ENCODE data around the gene PGM1. TPM values are rescaled to one million over a fixed set of nuclear protein-coding genes. Genes with fewer than 3 reads are reported as not detected.

Gene PGM1
- total RNA-seq, 1 experiment from 2014 or later, result 111 TPM

DNA sequence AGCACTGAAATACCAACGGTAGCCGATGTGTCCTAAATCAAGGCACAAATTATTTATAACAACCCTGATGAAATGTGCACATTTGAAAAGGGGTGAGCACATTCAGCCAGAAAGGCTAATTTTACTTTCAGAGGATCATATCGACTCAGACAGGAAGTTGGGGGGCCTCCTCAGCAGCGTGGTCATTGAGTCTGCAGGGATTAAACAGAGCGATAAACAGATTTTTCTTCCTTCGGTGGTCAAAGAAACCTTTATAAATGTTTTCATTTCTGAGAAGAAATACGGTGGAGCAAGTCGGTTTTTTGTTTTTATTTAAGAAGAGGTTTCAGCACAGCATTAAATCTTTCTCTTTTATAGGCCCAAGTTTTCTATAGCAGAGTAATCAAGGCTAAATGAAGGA is 45.7 kb downstream of the PGM1 start (continued):
- TF ChIP-seq, protein P1, sequence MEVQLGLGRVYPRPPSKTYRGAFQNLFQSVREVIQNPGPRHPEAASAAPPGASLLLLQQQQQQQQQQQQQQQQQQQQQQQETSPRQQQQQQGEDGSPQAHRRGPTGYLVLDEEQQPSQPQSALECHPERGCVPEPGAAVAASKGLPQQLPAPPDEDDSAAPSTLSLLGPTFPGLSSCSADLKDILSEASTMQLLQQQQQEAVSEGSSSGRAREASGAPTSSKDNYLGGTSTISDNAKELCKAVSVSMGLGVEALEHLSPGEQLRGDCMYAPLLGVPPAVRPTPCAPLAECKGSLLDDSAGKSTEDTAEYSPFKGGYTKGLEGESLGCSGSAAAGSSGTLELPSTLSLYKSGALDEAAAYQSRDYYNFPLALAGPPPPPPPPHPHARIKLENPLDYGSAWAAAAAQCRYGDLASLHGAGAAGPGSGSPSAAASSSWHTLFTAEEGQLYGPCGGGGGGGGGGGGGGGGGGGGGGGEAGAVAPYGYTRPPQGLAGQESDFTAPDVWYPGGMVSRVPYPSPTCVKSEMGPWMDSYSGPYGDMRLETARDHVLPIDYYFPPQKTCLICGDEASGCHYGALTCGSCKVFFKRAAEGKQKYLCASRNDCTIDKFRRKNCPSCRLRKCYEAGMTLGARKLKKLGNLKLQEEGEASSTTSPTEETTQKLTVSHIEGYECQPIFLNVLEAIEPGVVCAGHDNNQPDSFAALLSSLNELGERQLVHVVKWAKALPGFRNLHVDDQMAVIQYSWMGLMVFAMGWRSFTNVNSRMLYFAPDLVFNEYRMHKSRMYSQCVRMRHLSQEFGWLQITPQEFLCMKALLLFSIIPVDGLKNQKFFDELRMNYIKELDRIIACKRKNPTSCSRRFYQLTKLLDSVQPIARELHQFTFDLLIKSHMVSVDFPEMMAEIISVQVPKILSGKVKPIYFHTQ (CRISPR knock-in tag; IDR thresholded peaks at IDR 0.05), result no peak
- no peak for TF ChIP-seq FOXJ3 (CRISPR knock-in tag; IDR thresholded peaks at IDR 0.05; ENCODE audit: borderline replicate concordance)
- TF ChIP-seq NR1H2 (CRISPR knock-in tag; IDR thresholded peaks at IDR 0.05), result no peak

DNA sequence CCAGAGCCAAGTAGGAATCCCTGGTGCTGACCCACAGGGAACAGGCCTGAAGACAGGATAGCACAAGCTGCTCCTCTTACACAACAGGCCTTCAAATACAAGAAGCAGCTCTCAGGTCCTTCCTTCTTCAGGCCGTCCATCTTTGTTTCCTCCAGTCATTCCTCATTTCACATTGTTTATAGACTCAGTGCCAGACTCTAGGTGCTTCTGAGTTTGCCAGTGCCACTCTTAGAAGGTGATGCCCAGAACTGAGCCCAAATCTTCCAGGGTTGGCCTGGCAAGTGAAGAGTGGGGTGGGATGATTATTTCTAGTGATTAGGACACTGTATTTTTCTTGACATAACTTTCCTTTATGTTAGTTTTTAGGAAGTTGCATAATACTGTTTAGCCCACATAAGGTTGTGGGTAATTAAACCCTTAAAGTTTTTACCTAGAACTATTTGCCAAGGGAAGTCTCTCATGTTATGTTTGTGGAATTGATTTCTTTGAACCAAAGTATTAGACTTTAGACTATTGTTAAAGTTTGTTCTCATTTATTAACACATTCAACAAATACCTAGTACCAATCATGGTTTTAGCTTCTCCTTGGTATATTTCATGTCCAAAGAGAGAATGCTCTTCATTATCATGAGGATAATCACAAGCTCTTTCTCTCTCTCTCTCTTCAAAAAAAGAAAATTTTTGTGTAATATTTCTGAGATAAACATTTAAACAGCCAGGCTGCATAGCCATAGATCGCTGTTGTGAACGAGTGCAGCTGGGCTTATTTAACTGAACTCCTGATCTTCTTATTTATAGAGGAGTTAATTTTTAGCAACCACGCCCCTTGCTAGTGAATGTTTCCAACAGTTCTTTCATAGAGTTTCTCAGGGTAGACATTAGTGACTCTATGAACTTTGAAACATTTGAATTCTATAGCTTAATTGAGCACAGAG is 47.7 kb downstream of the PGM1 start:
- H3K4me3 Mint-ChIP-seq, result no peak overlapping the region
- H3K27me3 Mint-ChIP-seq (ENCODE audit: low read depth), result no peaks in the 10 kb centered on the region
- no peak overlapping the region for H3K27ac Mint-ChIP-seq
- ATAC-seq (no peak), DNase-seq (ENCODE audit: low spot score) (no peak)
- ChIA-PET CTCF (interaction anchor here (2.0 kb wide), 1 partner anchor 51 kb away, joined by 5 read pairs; no protein-coding TSS in a partner anchor), POLR2A (no interaction called here)
- peaks cover 50% of the 10 kb centered on the region for H3K36me3 Mint-ChIP-seq
- H3K4me1 Mint-ChIP-seq, result peaks cover 3% of the 10 kb centered on the region; the same call in 1 of the 2 replicates
- TF ChIP-seq CREB1 (CRISPR knock-in tag; IDR thresholded peaks at IDR 0.05), result no peak
- TF ChIP-seq, protein P2, sequence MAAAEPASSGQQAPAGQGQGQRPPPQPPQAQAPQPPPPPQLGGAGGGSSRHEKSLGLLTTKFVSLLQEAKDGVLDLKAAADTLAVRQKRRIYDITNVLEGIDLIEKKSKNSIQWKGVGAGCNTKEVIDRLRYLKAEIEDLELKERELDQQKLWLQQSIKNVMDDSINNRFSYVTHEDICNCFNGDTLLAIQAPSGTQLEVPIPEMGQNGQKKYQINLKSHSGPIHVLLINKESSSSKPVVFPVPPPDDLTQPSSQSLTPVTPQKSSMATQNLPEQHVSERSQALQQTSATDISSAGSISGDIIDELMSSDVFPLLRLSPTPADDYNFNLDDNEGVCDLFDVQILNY (CRISPR knock-in tag; IDR thresholded peaks at IDR 0.05), result no peak
- TF ChIP-seq, protein P3, sequence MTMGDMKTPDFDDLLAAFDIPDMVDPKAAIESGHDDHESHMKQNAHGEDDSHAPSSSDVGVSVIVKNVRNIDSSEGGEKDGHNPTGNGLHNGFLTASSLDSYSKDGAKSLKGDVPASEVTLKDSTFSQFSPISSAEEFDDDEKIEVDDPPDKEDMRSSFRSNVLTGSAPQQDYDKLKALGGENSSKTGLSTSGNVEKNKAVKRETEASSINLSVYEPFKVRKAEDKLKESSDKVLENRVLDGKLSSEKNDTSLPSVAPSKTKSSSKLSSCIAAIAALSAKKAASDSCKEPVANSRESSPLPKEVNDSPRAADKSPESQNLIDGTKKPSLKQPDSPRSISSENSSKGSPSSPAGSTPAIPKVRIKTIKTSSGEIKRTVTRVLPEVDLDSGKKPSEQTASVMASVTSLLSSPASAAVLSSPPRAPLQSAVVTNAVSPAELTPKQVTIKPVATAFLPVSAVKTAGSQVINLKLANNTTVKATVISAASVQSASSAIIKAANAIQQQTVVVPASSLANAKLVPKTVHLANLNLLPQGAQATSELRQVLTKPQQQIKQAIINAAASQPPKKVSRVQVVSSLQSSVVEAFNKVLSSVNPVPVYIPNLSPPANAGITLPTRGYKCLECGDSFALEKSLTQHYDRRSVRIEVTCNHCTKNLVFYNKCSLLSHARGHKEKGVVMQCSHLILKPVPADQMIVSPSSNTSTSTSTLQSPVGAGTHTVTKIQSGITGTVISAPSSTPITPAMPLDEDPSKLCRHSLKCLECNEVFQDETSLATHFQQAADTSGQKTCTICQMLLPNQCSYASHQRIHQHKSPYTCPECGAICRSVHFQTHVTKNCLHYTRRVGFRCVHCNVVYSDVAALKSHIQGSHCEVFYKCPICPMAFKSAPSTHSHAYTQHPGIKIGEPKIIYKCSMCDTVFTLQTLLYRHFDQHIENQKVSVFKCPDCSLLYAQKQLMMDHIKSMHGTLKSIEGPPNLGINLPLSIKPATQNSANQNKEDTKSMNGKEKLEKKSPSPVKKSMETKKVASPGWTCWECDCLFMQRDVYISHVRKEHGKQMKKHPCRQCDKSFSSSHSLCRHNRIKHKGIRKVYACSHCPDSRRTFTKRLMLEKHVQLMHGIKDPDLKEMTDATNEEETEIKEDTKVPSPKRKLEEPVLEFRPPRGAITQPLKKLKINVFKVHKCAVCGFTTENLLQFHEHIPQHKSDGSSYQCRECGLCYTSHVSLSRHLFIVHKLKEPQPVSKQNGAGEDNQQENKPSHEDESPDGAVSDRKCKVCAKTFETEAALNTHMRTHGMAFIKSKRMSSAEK (CRISPR knock-in tag; IDR thresholded peaks at IDR 0.05; ENCODE audit: borderline replicate concordance), result no peak
- TF ChIP-seq SP1 (CRISPR knock-in tag; conservative IDR thresholded peaks at IDR 0.05), result no peak
- TF ChIP-seq, protein P4, sequence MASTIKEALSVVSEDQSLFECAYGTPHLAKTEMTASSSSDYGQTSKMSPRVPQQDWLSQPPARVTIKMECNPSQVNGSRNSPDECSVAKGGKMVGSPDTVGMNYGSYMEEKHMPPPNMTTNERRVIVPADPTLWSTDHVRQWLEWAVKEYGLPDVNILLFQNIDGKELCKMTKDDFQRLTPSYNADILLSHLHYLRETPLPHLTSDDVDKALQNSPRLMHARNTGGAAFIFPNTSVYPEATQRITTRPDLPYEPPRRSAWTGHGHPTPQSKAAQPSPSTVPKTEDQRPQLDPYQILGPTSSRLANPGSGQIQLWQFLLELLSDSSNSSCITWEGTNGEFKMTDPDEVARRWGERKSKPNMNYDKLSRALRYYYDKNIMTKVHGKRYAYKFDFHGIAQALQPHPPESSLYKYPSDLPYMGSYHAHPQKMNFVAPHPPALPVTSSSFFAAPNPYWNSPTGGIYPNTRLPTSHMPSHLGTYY (CRISPR knock-in tag; IDR thresholded peaks at IDR 0.05), result no peak
- no peak for TF ChIP-seq ZNF121 (CRISPR knock-in tag; IDR thresholded peaks at IDR 0.05)
- TF ChIP-seq FOXP1 (CRISPR knock-in tag; IDR thresholded peaks at IDR 0.05; ENCODE audit: borderline replicate concordance), result no peak
- H3K9me3 Mint-ChIP-seq, result no peaks in the 10 kb centered on the region

DNA sequence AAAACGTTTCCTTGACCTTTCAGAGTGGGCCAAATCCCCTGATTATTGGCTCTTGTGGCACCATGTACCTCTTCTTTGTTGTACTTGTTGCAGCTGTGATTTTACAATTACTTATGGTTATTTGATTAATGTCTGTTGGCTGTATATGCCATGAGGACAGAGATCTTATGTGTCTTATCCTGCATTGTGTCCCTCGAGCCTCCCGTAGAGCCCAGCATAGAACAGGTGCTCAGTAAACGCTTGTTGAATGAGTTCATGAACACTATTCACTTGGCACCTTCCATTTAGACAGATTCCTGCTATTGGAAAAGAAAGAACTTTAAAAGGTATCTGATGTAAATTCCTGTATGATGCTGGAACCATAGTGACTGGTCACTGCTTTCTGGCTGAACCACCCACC is 48.4 kb downstream of the PGM1 start:
- Mint-ChIP-seq H3K4me1 (peaks cover 4% of the 10 kb centered on the region; the same call in 1 of the 2 replicates), H3K36me3 (peaks cover 46% of the 10 kb centered on the region), H3K4me3 (no peak overlapping the region), H3K27me3 (ENCODE audit: low read depth) (no peaks in the 10 kb centered on the region), H3K9me3 (no peaks in the 10 kb centered on the region), H3K27ac (no peak overlapping the region)
- CTCF ChIA-PET, result interaction anchor here (2.0 kb wide), 1 partner anchor 50 kb away, joined by 5 read pairs; no protein-coding TSS in a partner anchor
- POLR2A ChIA-PET, result no interaction called here
- DNase-seq (ENCODE audit: low spot score) (no peak), ATAC-seq (no peak)
- TF ChIP-seq FOXK1 (CRISPR knock-in tag; IDR thresholded peaks at IDR 0.05) (no peak), CREM (CRISPR knock-in tag; IDR thresholded peaks at IDR 0.05) (no peak), KAT7 (CRISPR knock-in tag; IDR thresholded peaks at IDR 0.05; ENCODE audit: borderline replicate concordance) (no peak), ZNF423 (CRISPR knock-in tag; IDR thresholded peaks at IDR 0.05) (no peak)
- TF ChIP-seq, protein P2 (CRISPR knock-in tag; IDR thresholded peaks at IDR 0.05), result no peak
- TF ChIP-seq, protein P4 (CRISPR knock-in tag; IDR thresholded peaks at IDR 0.05), result no peak
- TF ChIP-seq, protein P5, sequence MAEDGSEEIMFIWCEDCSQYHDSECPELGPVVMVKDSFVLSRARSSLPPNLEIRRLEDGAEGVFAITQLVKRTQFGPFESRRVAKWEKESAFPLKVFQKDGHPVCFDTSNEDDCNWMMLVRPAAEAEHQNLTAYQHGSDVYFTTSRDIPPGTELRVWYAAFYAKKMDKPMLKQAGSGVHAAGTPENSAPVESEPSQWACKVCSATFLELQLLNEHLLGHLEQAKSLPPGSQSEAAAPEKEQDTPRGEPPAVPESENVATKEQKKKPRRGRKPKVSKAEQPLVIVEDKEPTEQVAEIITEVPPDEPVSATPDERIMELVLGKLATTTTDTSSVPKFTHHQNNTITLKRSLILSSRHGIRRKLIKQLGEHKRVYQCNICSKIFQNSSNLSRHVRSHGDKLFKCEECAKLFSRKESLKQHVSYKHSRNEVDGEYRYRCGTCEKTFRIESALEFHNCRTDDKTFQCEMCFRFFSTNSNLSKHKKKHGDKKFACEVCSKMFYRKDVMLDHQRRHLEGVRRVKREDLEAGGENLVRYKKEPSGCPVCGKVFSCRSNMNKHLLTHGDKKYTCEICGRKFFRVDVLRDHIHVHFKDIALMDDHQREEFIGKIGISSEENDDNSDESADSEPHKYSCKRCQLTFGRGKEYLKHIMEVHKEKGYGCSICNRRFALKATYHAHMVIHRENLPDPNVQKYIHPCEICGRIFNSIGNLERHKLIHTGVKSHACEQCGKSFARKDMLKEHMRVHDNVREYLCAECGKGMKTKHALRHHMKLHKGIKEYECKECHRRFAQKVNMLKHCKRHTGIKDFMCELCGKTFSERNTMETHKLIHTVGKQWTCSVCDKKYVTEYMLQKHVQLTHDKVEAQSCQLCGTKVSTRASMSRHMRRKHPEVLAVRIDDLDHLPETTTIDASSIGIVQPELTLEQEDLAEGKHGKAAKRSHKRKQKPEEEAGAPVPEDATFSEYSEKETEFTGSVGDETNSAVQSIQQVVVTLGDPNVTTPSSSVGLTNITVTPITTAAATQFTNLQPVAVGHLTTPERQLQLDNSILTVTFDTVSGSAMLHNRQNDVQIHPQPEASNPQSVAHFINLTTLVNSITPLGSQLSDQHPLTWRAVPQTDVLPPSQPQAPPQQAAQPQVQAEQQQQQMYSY (CRISPR knock-in tag; IDR thresholded peaks at IDR 0.05), result no peak

All from WTC11 (cell line).